H9 (cell line): ENCODE data around the gene TUBB6. TPM values are rescaled to one million over a fixed set of nuclear protein-coding genes. Genes with fewer than 3 reads are reported as not detected.

Source experiments
- DNase-seq: peaks from one replicate; pipeline ENCODE4 v3.0.0-alpha.2; 2017
- H2AFZ ChIP-seq: one replicate; pipeline ENCODE4 v1.6.1; 2013; ENCODE audit warnings: mild to moderate bottlenecking, low read length, control low read depth, moderate library complexity
- H2AK5ac ChIP-seq: 2 replicates; pipeline ENCODE4 v1.6.1; 2013; ENCODE audit warnings: low read length, control low read depth, mixed read lengths; ENCODE audit not compliant: insufficient read length
- H2BK120ac ChIP-seq: one replicate; pipeline ENCODE4 v1.6.1; 2013; ENCODE audit warnings: low read depth, mild to moderate bottlenecking, low read length, control low read depth, inconsistent platforms; ENCODE audit not compliant: poor library complexity, severe bottlenecking
- H2BK12ac ChIP-seq: 2 replicates; pipeline ENCODE4 v1.6.1; 2013; ENCODE audit warnings: low read length, control low read depth, mixed read lengths, low read depth; ENCODE audit not compliant: insufficient read length
- H2BK15ac ChIP-seq: 2 replicates; pipeline ENCODE4 v1.6.1; 2013; ENCODE audit warnings: low read depth, low read length, control low read depth
- H2BK20ac ChIP-seq: one replicate; pipeline ENCODE4 v1.6.1; 2013; ENCODE audit warnings: low read depth, mild to moderate bottlenecking, low read length, control low read depth, inconsistent platforms; ENCODE audit not compliant: poor library complexity, severe bottlenecking
- H2BK5ac ChIP-seq: 2 replicates; pipeline ENCODE4 v1.6.1; 2013; ENCODE audit warnings: low read length, control low read depth, mixed read lengths; ENCODE audit not compliant: insufficient read length
- H3K14ac ChIP-seq: 2 replicates; pipeline ENCODE4 v1.6.1; 2013; ENCODE audit warnings: low read length, control low read depth; ENCODE audit not compliant: insufficient read depth
- H3K18ac ChIP-seq: 2 replicates; pipeline ENCODE4 v1.6.1; 2013; ENCODE audit warnings: low read depth, mild to moderate bottlenecking, mixed read lengths, low read length, control low read depth; ENCODE audit not compliant: insufficient read length
- H3K23ac ChIP-seq: 2 replicates; pipeline ENCODE4 v1.6.1; 2013; ENCODE audit warnings: low read length, control low read depth, mixed read lengths, low read depth; ENCODE audit not compliant: insufficient read length
- H3K23me2 ChIP-seq: 2 replicates; pipeline ENCODE4 v1.6.1; 2013; ENCODE audit warnings: low read depth, mild to moderate bottlenecking, mixed read lengths, low read length, control low read depth; ENCODE audit not compliant: insufficient read length, poor library complexity, severe bottlenecking
- H3K27ac ChIP-seq: 2 replicates; pipeline ENCODE4 v1.5.1; 2013; ENCODE audit warnings: low read length, control low read depth, mixed read lengths, low read depth; ENCODE audit not compliant: insufficient read length
- H3K27me3 ChIP-seq: 2 replicates; pipeline ENCODE4 v1.6.1; 2013; ENCODE audit warnings: low read length, control low read depth, inconsistent platforms; ENCODE audit not compliant: insufficient read depth
- H3K4ac ChIP-seq: 2 replicates; pipeline ENCODE4 v1.6.1; 2013; ENCODE audit warnings: low read depth, mild to moderate bottlenecking, control low read depth, inconsistent platforms, low read length, moderate library complexity
- H3K4me1 ChIP-seq: 2 replicates; pipeline ENCODE4 v1.6.1; 2013; ENCODE audit warnings: low read length, control low read depth, inconsistent platforms; ENCODE audit not compliant: insufficient read depth
- H3K4me2 ChIP-seq: 2 replicates; pipeline ENCODE4 v1.6.1; 2013; ENCODE audit warnings: low read length, control low read depth, mixed read lengths; ENCODE audit not compliant: insufficient read length, insufficient read depth
- H3K56ac ChIP-seq: 2 replicates; pipeline ENCODE4 v1.6.1; 2013; ENCODE audit warnings: low read depth, mild to moderate bottlenecking, mixed read lengths, low read length, control low read depth; ENCODE audit not compliant: insufficient read length
- H3K79me1 ChIP-seq: 2 replicates; pipeline ENCODE4 v1.6.1; 2013; ENCODE audit warnings: low read depth, mild to moderate bottlenecking, moderate library complexity, low read length, control low read depth, inconsistent platforms; ENCODE audit not compliant: insufficient read depth, poor library complexity, severe bottlenecking
- H3K79me2 ChIP-seq: 2 replicates; pipeline ENCODE4 v1.6.1; 2013; ENCODE audit warnings: low read length, control low read depth, inconsistent platforms; ENCODE audit not compliant: insufficient read depth
- H3K9ac ChIP-seq: 2 replicates; pipeline ENCODE4 v1.6.1; 2013; ENCODE audit warnings: low read length, control low read depth, mixed read lengths; ENCODE audit not compliant: insufficient read length; ENCODE audit errors: extremely low read depth
- H3K9me3 ChIP-seq: one replicate; pipeline ENCODE4 v1.6.1; 2013; ENCODE audit warnings: low read depth, low read length, inconsistent platforms; ENCODE audit not compliant: control insufficient read depth
- H3T11ph ChIP-seq: one replicate; pipeline ENCODE4 v1.6.1; 2013; ENCODE audit warnings: mild to moderate bottlenecking, low read length, control low read depth, inconsistent platforms
- H4K20me1 ChIP-seq: one replicate; pipeline ENCODE4 v1.6.1; 2013; ENCODE audit not compliant: control insufficient read depth, insufficient read length, insufficient read depth
- H4K5ac ChIP-seq: 2 replicates; pipeline ENCODE4 v1.6.1; 2013; ENCODE audit warnings: low read depth, mild to moderate bottlenecking, mixed read lengths, low read length, control low read depth; ENCODE audit not compliant: insufficient read length
- H4K8ac ChIP-seq: replicated peaks from 2 replicates; pipeline ENCODE4 v1.6.1; 2013; ENCODE audit warnings: low read length, control low read depth, mixed read lengths, low read depth; ENCODE audit not compliant: insufficient read length
- H4K91ac ChIP-seq: 2 replicates; pipeline ENCODE4 v1.6.1; 2013; ENCODE audit warnings: low read depth, mild to moderate bottlenecking, moderate library complexity, mixed read lengths, low read length, control low read depth; ENCODE audit not compliant: insufficient read length
- H3K27ac Mint-ChIP-seq, 3 experiments: 2 replicates in 2 of 3; 3 replicates in 1 of 3; pipeline ENCODE4 v1.8.0; 2020 to 2021; ENCODE audit warnings: mixed read lengths in 3 of 3, mild to moderate bottlenecking in 1 of 3, moderate library complexity in 1 of 3
- H3K27me3 Mint-ChIP-seq: 2 replicates; pipeline ENCODE4 v1.8.0; 2021; ENCODE audit warnings: low read depth, mild to moderate bottlenecking, moderate library complexity, mixed read lengths
- H3K36me3 Mint-ChIP-seq, 3 experiments: 2 replicates in 2 of 3; 3 replicates in 1 of 3; pipeline ENCODE4 v1.8.0; 2020 to 2021; ENCODE audit warnings: low read depth in 3 of 3, mixed read lengths in 3 of 3; ENCODE audit not compliant: insufficient read depth in 1 of 3
- H3K4me1 Mint-ChIP-seq, 2 experiments: 2 replicates each; pipeline ENCODE4 v1.8.0; 2020; ENCODE audit warnings: mixed read lengths in 2 of 2
- H3K4me3 Mint-ChIP-seq, 2 experiments: 2 replicates in 1 of 2; 3 replicates in 1 of 2; pipeline ENCODE4 v1.8.0; 2020 to 2021; ENCODE audit warnings: mild to moderate bottlenecking in 2 of 2, mixed read lengths in 2 of 2, moderate library complexity in 1 of 2
- H3K9me3 Mint-ChIP-seq, 2 experiments: 2 replicates in 1 of 2; 3 replicates in 1 of 2; pipeline ENCODE4 v1.8.0; 2020; ENCODE audit warnings: mild to moderate bottlenecking in 2 of 2, mixed read lengths in 2 of 2, moderate library complexity in 1 of 2
- CTCF ChIP-seq: fragments of 200-600 bp; sonication (generic); conservative IDR thresholded peaks from 3 replicates; pipeline ENCODE4 v1.8.0; 2021; ENCODE audit warnings: antibody characterized with exemption, mild to moderate bottlenecking
- WGBS: extraction: QIAGEN DNeasy Blood & Tissue Kit; methylation state at CpG from one replicate; pipeline ENCODE4 v1.1.7; 2013; ENCODE audit warnings: missing lambda C conversion rate, low lambda C conversion rate, mixed read lengths; ENCODE audit not compliant: insufficient read length; ENCODE audit errors: extremely low coverage; 5-methylcytosine and 5-hydroxymethylcytosine counted together
- total RNA-seq: library from RNA; stranded (reverse); gene quantifications from 2 replicates; pipeline ENCODE4 v1.2.1, GENCODE V29; 2021

Gene TUBB6
- total RNA-seq, 1 experiment from 2014 or later: 134 TPM

- no peaks in the 10 kb centered on the region; the same call in 1 of the 2 replicates for H3K79me2 ChIP-seq
- Mint-ChIP-seq H3K4me1 (no peaks in the 10 kb centered on the region), H3K36me3 (peaks cover 30 to 88% (median 78%) of the 10 kb centered on the region in 3 experiments; a peak in 6 of 7 replicates)
Measured at GRCh38 chr18:12359515-12359927, 51.5 kb downstream of the TUBB6 start.

More at GRCh38 chr18:12359515-12359927, 51.5 kb downstream of the TUBB6 start:
- no peak overlapping the region for H3K18ac ChIP-seq
- no peak for TF ChIP-seq CTCF
- H3K9ac ChIP-seq: no peak overlapping the region
- no peak overlapping the region for H2BK5ac ChIP-seq
- H3K79me1 ChIP-seq: no peaks in the 10 kb centered on the region
- Mint-ChIP-seq H3K9me3 (no peaks in the 10 kb centered on the region), H3K27me3 (no peaks in the 10 kb centered on the region; the same call in 1 of the 2 replicates), H3K27ac (no peak overlapping the region), H3K4me3 (no peak overlapping the region)
- H3K9me3 ChIP-seq: no peaks in the 10 kb centered on the region
- no peaks in the 10 kb centered on the region for H3K4me1 ChIP-seq
- no peak overlapping the region for H3K56ac ChIP-seq
- H3K23ac ChIP-seq: no peak overlapping the region
- DNase-seq: no peak
- H2AFZ ChIP-seq: no peak overlapping the region
- no peak overlapping the region for H3K14ac ChIP-seq
- no peak overlapping the region for H3K4me2 ChIP-seq
- H4K5ac ChIP-seq: no peak overlapping the region
- no peaks in the 10 kb centered on the region for H3K23me2 ChIP-seq
- H4K91ac ChIP-seq: no peak overlapping the region
- H2BK12ac ChIP-seq: no peak overlapping the region
- H3K4ac ChIP-seq: no peak overlapping the region
- H3K27me3 ChIP-seq: no peaks in the 10 kb centered on the region
- no peak overlapping the region for H4K8ac ChIP-seq
- no peak overlapping the region for H2AK5ac ChIP-seq
- no peaks in the 10 kb centered on the region for H4K20me1 ChIP-seq
- no peak overlapping the region for H3T11ph ChIP-seq
- no peak overlapping the region for H3K27ac ChIP-seq
- no peak overlapping the region for H2BK20ac ChIP-seq
- no peak overlapping the region for H2BK15ac ChIP-seq
- no CpG with 5 or more reads among the region's 5 CpGs for WGBS
- no peak overlapping the region for H2BK120ac ChIP-seq
